Cardiac muscle cell (in vitro differentiated cells and primary cell): ENCODE results near the gene RHOD. TPM values are rescaled to one million over a fixed set of nuclear protein-coding genes. Genes with fewer than 3 reads are reported as not detected.

ENCODE experiments used
- DNase-seq, 2 donors: peaks; one replicate each; pipeline versions ENCODE4 v3.0.0 to v3.0.0-alpha.2; 2010 to 2017; ENCODE audit warnings: low read depth in 1 of 2, low spot score in 1 of 2
- H3K27ac ChIP-seq: fragments of 200-600 bp; sonication (generic); 2 replicates; pipeline ENCODE4 v1.5.1; 2016
- H3K27me3 ChIP-seq: fragments of 200-600 bp; sonication (generic); 2 replicates; pipeline ENCODE4 v1.6.0; 2016; ENCODE audit warnings: control low read depth
- H3K36me3 ChIP-seq: fragments of 200-600 bp; sonication (generic); 2 replicates; pipeline ENCODE4 v1.5.1; 2016; ENCODE audit warnings: control low read depth
- H3K4me1 ChIP-seq: fragments of 200-600 bp; sonication (generic); 2 replicates; pipeline ENCODE4 v1.8.1; 2017; ENCODE audit warnings: low read depth, mild to moderate bottlenecking, mixed run types
- H3K4me3 ChIP-seq: fragments of 200-600 bp; sonication (generic); 2 replicates; pipeline ENCODE4 v1.5.1; 2016; ENCODE audit warnings: mild to moderate bottlenecking
- H3K9me3 ChIP-seq: fragments of 200-600 bp; sonication (generic); 2 replicates; pipeline ENCODE4 v1.5.1; 2017; ENCODE audit warnings: low read depth, mild to moderate bottlenecking, control low read depth
- polyA plus RNA-seq: library from polyadenylated mRNA; unstranded; fragments of >200 nt; fragmentation: Nextera tagmentation; extraction: Ambion mirVana; gene quantifications from 2 replicates; pipeline ENCODE4 v1.2.1, GENCODE V29; 2016
- total RNA-seq: library from RNA; depleted of rRNA; stranded (reverse); fragments of >200 nt; gene quantifications from 2 replicates; pipeline ENCODE4 v1.2.3, GENCODE V29; 2016
- TF ChIP-seq, protein P1 (sequence below): IDR thresholded peaks from 2 replicates; pipeline ENCODE4 v1.5.1; 2012; ENCODE audit warnings: low read depth, mild to moderate bottlenecking, low read length

The RHOD gene
- total and polyA plus RNA-seq, 2 experiments from 2014 or later = 44.2 to 48.5 TPM

GRCh38 chr11:67027943-67028542, 28.6 kb upstream of the RHOD start:
- no peak for DNase-seq
- no peak overlapping the region for H3K27ac ChIP-seq
- no peaks in the 10 kb centered on the region for H3K4me1 ChIP-seq
- TF ChIP-seq, protein P1, sequence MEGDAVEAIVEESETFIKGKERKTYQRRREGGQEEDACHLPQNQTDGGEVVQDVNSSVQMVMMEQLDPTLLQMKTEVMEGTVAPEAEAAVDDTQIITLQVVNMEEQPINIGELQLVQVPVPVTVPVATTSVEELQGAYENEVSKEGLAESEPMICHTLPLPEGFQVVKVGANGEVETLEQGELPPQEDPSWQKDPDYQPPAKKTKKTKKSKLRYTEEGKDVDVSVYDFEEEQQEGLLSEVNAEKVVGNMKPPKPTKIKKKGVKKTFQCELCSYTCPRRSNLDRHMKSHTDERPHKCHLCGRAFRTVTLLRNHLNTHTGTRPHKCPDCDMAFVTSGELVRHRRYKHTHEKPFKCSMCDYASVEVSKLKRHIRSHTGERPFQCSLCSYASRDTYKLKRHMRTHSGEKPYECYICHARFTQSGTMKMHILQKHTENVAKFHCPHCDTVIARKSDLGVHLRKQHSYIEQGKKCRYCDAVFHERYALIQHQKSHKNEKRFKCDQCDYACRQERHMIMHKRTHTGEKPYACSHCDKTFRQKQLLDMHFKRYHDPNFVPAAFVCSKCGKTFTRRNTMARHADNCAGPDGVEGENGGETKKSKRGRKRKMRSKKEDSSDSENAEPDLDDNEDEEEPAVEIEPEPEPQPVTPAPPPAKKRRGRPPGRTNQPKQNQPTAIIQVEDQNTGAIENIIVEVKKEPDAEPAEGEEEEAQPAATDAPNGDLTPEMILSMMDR = no peak
- no peaks in the 10 kb centered on the region for H3K9me3 ChIP-seq
- H3K36me3 ChIP-seq = no peaks in the 10 kb centered on the region
- peaks cover 34% of the 10 kb centered on the region for H3K27me3 ChIP-seq
- H3K4me3 ChIP-seq = no peak overlapping the region

DNA sequence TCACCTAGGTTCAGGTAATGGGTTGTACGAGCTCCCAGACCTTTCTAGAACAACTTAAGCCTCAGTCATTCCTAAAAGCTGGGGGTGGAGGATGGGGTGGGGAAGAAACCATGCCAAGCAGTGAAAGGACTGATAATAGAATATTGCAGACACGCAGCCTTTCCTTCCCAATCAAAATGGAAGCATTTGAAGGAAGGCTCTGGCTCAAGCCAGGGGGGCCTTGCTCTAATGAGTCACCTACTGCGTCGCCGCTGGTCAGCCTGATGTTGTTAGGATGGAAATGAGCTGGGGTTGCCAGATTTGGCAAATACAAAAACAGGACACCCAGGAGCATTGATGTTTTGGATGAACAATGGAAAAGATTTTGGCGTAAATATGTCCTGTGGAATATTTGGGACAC, 27.5 kb upstream of the RHOD start:
- Histone ChIP-seq H3K27ac (no peak overlapping the region), H3K9me3 (no peaks in the 10 kb centered on the region), H3K36me3 (no peaks in the 10 kb centered on the region), H3K4me1 (no peaks in the 10 kb centered on the region), H3K4me3 (no peak overlapping the region), H3K27me3 (peaks cover 23% of the 10 kb centered on the region)
- DNase-seq = peak in 1 of 2 donors; percentile 52
- TF ChIP-seq, protein P1 = no peak

GRCh38 chr11:67030976-67031375, 25.7 kb upstream of the RHOD start:
- no peak overlapping the region for H3K4me3 ChIP-seq
- TF ChIP-seq, protein P1 = no peak
- H3K36me3 ChIP-seq = no peaks in the 10 kb centered on the region
- peaks cover 5% of the 10 kb centered on the region for H3K27me3 ChIP-seq
- DNase-seq = no peak
- H3K4me1 ChIP-seq = no peaks in the 10 kb centered on the region
- no peak overlapping the region for H3K27ac ChIP-seq
- no peaks in the 10 kb centered on the region for H3K9me3 ChIP-seq

DNA sequence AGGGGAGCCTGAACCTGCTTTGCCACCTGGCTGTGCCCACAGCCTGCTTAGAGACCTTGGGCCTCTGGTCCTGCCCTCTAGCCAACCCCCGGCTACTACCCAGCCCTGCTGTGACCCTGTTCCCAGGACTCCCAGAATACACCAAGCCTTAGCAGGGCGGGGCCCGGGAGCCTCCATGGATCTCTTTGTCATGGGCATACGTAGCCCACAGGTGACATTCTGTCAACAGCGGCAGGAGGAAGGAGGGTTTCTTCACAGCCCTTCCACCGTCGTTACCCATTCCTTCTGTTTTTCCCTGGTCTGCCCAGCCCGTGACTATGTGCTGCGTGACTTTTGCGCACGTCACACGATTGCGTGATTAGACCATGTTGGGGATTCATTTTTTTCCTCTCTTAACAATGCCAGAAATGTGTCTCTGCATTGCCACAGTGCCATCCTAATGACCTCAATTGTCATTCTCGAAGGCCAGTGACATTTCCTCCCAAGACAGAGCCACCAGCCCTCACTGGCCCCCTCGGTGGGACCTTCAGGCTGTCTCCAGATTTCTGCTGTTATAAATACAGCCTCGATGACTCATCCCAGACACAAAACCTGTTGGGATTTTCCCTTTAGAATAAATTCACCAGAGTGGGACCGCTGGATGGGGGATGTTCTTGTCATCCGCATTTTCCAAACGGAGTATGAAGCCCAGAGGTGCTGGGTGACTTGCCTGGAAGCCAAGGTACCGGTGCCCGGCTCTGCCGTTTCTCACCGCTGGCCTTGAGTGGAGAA, 24.7 kb upstream of the RHOD start:
- Histone ChIP-seq H3K4me1 (no peaks in the 10 kb centered on the region), H3K27me3 (peaks cover 5% of the 10 kb centered on the region), H3K9me3 (no peaks in the 10 kb centered on the region), H3K27ac (no peak overlapping the region), H3K4me3 (no peak overlapping the region), H3K36me3 (no peaks in the 10 kb centered on the region)
- DNase-seq = no peak
- TF ChIP-seq, protein P1 = no peak

DNA sequence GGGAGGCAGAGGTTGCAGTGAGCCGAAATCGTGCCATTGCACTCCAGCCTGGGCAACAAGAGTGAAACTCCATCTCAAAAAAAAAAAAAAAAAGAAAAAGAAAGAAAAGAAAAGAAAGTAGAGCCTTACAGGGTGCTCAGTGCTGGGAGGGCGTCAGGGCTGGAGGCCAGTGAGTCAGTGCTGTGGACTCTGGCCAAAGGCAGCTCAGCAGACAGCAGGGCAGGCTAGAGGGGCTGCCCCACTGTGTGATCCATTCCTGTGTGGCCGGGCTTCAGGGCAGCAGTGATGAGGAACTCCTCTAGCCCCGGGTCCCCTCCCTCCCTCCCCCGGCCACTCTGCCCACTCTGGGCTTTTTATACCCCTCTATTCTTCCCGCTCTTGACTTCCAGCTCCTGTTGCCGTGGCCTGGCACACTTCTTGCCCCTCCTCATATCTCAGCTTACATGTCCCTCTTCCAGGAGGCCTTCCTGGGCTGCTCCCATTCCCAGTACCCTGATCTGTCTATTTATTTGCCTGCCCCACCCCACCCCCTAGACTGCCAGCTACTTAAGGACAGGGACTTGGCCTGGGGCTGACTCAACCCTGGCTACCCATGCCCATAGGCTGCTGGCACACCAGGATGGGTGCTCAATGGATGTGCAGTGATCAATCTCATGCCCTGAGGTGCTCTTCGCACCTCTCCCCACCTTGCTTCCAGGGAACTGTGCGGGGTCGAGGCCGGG, 23.7 kb upstream of the RHOD start:
- Histone ChIP-seq H3K4me3 (no peak overlapping the region), H3K27ac (no peak overlapping the region), H3K9me3 (no peaks in the 10 kb centered on the region), H3K4me1 (no peaks in the 10 kb centered on the region), H3K36me3 (no peaks in the 10 kb centered on the region), H3K27me3 (peaks cover 5% of the 10 kb centered on the region)
- peak in 1 of 2 donors; percentile 90 for DNase-seq
- TF ChIP-seq, protein P1 = no peak
